ENCODE measurements around the gene TWIST2. TPM values are rescaled to one million over a fixed set of nuclear protein-coding genes. Genes with fewer than 3 reads are reported as not detected.

Gene TWIST2
- polyA plus RNA-seq, 1 donor from 2014 or later: not detected

GRCh38 chr2:238859636-238860347 lies 11.9 kb downstream of the TWIST2 start:
- no peaks in the 10 kb centered on the region for H3F3A ChIP-seq (ENCODE audit: insufficient read depth, low read length, poor library complexity, severe bottlenecking)
- no peaks in the 10 kb centered on the region for H3K9me2 ChIP-seq (ENCODE audit: insufficient read depth, low read length)
- H4K20me1 ChIP-seq (ENCODE audit: insufficient read depth): no peaks in the 10 kb centered on the region
- no peaks in the 10 kb centered on the region for H3K27me3 ChIP-seq (ENCODE audit: insufficient read depth, low read depth, low read length)
- H3K4me2 ChIP-seq (ENCODE audit: low read length): no peak overlapping the region
- H3K4me3 ChIP-seq (ENCODE audit: low read length): no peak overlapping the region
- no peak overlapping the region for H3K9ac ChIP-seq (ENCODE audit: low read length)
- no peak overlapping the region for H3K27ac ChIP-seq (ENCODE audit: low read length)
- H3K9me3 ChIP-seq (ENCODE audit: low read length): no peaks in the 10 kb centered on the region
- H3K79me2 ChIP-seq (replicated peaks; ENCODE audit: insufficient read depth, low read length): no peaks in the 10 kb centered on the region
- H3K36me3 ChIP-seq (ENCODE audit: insufficient read depth, low read length): no peaks in the 10 kb centered on the region
- TF ChIP-seq POLR2AphosphoS5 (IDR thresholded peaks at IDR 0.05) (no peak), CTCF (IDR thresholded peaks at IDR 0.05; ENCODE audit: poor library complexity, severe bottlenecking) (no peak), TAF1 (IDR thresholded peaks at IDR 0.05; ENCODE audit: low read depth) (no peak), SMC3 (conservative IDR thresholded peaks at IDR 0.05; ENCODE audit: poor library complexity) (no peak), REST (IDR thresholded peaks at IDR 0.05; ENCODE audit: borderline replicate concordance) (no peak), EP300 (conservative IDR thresholded peaks at IDR 0.05; ENCODE audit: poor library complexity, severe bottlenecking) (no peak), EZH2 (IDR thresholded peaks at IDR 0.05; ENCODE audit: borderline replicate concordance, insufficient read depth, low read length, poor library complexity, severe bottlenecking) (no peak), MXI1 (conservative IDR thresholded peaks at IDR 0.05; ENCODE audit: poor library complexity, severe bottlenecking) (no peak), RAD21 (conservative IDR thresholded peaks at IDR 0.05) (no peak)
- no peak overlapping the region for H2AFZ ChIP-seq (ENCODE audit: low read depth, low read length)

GRCh38 chr2:238861013-238861730 lies 13.3 kb downstream of the TWIST2 start:
- no peaks in the 10 kb centered on the region for H3K9me2 ChIP-seq (ENCODE audit: insufficient read depth, low read length)
- H3K4me3 ChIP-seq (ENCODE audit: low read length): no peak overlapping the region
- no peak overlapping the region for H3K27ac ChIP-seq (ENCODE audit: low read length)
- H3K9ac ChIP-seq (ENCODE audit: low read length): no peak overlapping the region
- no peaks in the 10 kb centered on the region for H3K79me2 ChIP-seq (replicated peaks; ENCODE audit: insufficient read depth, low read length)
- no peaks in the 10 kb centered on the region for H3K36me3 ChIP-seq (ENCODE audit: insufficient read depth, low read length)
- no peaks in the 10 kb centered on the region for H3F3A ChIP-seq (ENCODE audit: insufficient read depth, low read length, poor library complexity, severe bottlenecking)
- no peaks in the 10 kb centered on the region for H4K20me1 ChIP-seq (ENCODE audit: insufficient read depth)
- H3K27me3 ChIP-seq (ENCODE audit: insufficient read depth, low read depth, low read length): no peaks in the 10 kb centered on the region
- H3K9me3 ChIP-seq (ENCODE audit: low read length): no peaks in the 10 kb centered on the region
- TF ChIP-seq SMC3 (conservative IDR thresholded peaks at IDR 0.05; ENCODE audit: poor library complexity) (no peak), EP300 (conservative IDR thresholded peaks at IDR 0.05; ENCODE audit: poor library complexity, severe bottlenecking) (no peak), CTCF (IDR thresholded peaks at IDR 0.05; ENCODE audit: poor library complexity, severe bottlenecking) (no peak), EZH2 (IDR thresholded peaks at IDR 0.05; ENCODE audit: borderline replicate concordance, insufficient read depth, low read length, poor library complexity, severe bottlenecking) (no peak), MXI1 (conservative IDR thresholded peaks at IDR 0.05; ENCODE audit: poor library complexity, severe bottlenecking) (no peak), REST (IDR thresholded peaks at IDR 0.05; ENCODE audit: borderline replicate concordance) (no peak), RAD21 (conservative IDR thresholded peaks at IDR 0.05) (no peak), TAF1 (IDR thresholded peaks at IDR 0.05; ENCODE audit: low read depth) (no peak), POLR2AphosphoS5 (IDR thresholded peaks at IDR 0.05) (no peak)
- H3K4me2 ChIP-seq (ENCODE audit: low read length): no peak overlapping the region
- no peak overlapping the region for H2AFZ ChIP-seq (ENCODE audit: low read depth, low read length)

All from neural cell (in vitro differentiated cells).